ENCODE data around the gene MAGEF1.

MAGEF1 gene

DNA sequence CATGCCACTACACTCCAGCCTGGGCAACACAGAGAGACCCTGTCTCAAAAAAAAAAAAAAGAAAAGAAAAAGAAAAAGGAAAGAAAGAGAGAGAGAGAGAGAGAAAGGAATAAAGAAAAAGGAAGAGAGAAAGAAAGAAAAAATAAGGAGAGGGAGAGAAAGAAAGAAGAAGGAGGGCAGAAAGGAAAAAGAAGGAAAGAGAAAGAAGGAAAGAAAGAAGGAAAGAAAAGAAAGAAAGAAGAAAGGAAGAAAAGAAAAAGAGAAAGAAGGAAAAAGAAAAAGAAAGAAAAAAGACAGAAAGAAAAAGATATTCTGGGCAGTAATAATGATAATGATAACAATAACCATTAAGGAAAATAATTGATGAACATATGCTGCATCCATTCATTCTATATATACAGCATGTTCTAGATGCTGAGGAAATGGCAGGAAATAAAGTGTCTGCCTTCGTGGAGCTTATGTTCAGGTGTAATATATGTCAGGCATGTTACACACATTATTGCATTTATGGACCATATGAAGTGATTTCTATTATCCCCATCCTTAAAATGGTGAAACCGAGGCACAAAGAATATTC, 37.4 kb upstream of the MAGEF1 start:
- Histone ChIP-seq H3K4me3 (ENCODE audit: low read length) (no peak overlapping the region), H2AFZ (ENCODE audit: low read depth, low read length) (no peak overlapping the region), H3K9me3 (ENCODE audit: low read length) (no peaks in the 10 kb centered on the region), H3K36me3 (ENCODE audit: insufficient read depth, low read length) (no peaks in the 10 kb centered on the region), H3K27me3 (ENCODE audit: insufficient read depth, low read length) (peaks cover 6% of the 10 kb centered on the region), H3K4me1 (ENCODE audit: insufficient read depth, low read length) (no peaks in the 10 kb centered on the region)

DNA sequence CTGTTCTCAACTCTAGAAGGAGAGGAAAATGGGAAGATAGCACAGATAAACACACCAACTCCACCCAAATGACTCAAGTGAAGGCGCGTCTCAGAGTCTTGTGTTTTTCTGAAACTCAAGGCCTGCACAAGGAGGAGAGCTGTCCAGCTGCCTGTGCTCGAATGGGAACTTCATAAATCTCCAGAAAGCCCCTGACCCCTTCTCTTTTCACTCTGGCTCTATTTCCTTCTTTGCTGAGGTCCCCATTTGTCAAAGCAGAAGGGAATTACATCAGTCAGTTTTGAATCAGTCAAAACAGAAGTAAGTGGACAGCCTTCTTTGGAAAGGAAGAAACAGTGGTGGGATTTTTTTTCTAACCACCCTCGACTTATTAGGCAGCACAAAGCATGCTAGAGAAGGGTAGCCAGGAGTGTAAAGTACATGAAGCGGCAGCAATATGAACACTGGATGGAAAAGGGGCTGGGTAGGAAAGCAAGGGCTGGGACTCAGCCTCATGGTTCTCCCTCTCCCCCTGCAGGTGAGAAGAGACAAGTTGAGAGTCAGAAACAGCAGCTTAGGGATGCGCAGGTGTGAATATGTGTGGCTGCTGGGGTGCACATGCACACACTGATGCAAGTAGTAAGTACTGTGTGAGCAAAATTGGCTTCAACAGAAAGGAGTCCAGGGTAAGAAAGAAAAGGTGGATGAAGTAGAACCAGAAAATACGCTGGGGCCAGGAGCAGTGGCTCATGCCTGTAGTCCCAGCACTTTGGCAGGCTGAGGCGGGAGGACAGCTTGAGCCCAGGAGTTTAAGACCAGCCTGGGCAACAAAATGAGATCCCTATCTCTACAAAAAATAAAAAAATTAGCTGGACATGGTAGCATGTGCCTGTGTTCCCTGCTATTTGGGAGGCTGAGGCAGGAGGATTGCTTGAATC, 36.6 kb upstream of the MAGEF1 start:
- Histone ChIP-seq H3K4me1 (ENCODE audit: insufficient read depth, low read length) (no peaks in the 10 kb centered on the region), H2AFZ (ENCODE audit: low read depth, low read length) (no peak overlapping the region), H3K36me3 (ENCODE audit: insufficient read depth, low read length) (no peaks in the 10 kb centered on the region), H3K4me3 (ENCODE audit: low read length) (no peak overlapping the region), H3K9me3 (ENCODE audit: low read length) (no peaks in the 10 kb centered on the region), H3K27me3 (ENCODE audit: insufficient read depth, low read length) (peaks cover 6% of the 10 kb centered on the region)

DNA sequence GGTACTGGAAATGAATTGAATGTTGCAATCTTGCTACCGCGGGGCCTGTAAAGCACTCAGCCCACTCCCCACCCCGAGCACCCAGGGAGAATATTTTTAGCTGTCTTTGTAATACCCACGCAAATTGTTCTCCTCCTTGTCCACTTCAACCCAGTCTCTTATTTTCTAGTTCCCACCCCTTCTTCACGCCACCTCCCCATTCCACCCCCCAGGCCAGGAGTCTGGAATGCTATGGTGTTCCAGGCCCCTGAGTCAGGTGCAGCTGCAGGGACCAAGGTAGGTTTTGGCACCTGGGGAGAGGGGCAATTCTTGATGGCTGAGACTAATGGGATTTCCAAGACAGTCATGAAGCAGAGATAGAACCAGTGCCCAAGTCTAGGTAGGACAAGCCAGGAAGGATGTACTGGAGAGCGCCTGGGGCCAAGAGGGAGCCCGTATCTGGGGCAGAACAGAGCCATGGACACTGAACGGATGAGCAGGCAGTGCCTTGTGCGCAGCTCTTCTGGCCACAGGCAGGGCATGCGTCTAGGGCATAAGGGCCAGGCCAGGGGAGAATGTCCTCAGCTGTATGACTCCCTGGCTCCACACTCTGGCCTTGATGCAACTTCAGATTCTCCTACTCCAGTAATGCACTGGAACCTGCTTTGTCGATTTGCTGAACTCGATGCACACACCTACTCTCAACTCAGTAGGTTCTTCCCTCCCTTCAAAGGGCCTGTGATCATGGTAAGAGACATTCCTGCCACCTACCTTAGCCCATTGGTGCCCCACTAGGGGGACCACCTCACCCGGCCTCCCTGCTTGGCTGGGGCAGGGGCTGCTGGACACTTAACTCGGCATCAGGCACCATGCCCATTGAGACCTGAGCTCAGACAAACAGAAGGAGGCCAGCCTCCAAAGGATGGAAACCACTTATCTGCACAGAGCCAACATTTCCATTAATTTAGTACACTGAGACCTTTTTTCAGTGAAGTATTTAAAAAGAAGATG, 34.6 kb upstream of the MAGEF1 start:
- H3K36me3 ChIP-seq (ENCODE audit: insufficient read depth, low read length): no peaks in the 10 kb centered on the region
- H3K4me3 ChIP-seq (ENCODE audit: low read length): no peak overlapping the region
- no peaks in the 10 kb centered on the region for H3K9me3 ChIP-seq (ENCODE audit: low read length)
- H2AFZ ChIP-seq (ENCODE audit: low read depth, low read length): no peak overlapping the region
- peaks cover 5% of the 10 kb centered on the region for H3K4me1 ChIP-seq (ENCODE audit: insufficient read depth, low read length)
- peaks cover 6% of the 10 kb centered on the region for H3K27me3 ChIP-seq (ENCODE audit: insufficient read depth, low read length)

DNA sequence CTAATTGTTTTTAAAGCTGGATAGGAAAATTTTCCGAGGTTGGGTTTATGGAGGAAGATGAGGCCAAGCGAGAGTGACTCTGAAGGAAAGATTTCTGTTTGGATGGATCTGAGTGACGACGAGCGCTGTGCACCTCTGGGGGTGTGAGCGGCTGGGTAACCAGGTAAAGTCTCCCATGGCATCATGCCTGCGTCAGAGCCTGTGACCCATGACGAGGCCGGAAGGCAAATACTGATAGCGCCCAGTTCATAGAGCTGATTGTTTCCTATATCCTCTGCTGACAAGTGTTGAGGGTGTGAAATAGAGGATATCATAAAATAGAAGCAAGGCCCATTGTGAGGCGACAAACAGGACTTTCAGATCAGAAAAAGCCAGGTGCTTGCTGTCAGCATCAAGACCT, 33.7 kb upstream of the MAGEF1 start:
- Histone ChIP-seq H3K4me3 (ENCODE audit: low read length) (no peak overlapping the region), H3K36me3 (ENCODE audit: insufficient read depth, low read length) (no peaks in the 10 kb centered on the region), H3K27me3 (ENCODE audit: insufficient read depth, low read length) (peaks cover 11% of the 10 kb centered on the region), H3K4me1 (ENCODE audit: insufficient read depth, low read length) (peaks cover 5% of the 10 kb centered on the region), H2AFZ (ENCODE audit: low read depth, low read length) (no peak overlapping the region), H3K9me3 (ENCODE audit: low read length) (no peaks in the 10 kb centered on the region)

DNA sequence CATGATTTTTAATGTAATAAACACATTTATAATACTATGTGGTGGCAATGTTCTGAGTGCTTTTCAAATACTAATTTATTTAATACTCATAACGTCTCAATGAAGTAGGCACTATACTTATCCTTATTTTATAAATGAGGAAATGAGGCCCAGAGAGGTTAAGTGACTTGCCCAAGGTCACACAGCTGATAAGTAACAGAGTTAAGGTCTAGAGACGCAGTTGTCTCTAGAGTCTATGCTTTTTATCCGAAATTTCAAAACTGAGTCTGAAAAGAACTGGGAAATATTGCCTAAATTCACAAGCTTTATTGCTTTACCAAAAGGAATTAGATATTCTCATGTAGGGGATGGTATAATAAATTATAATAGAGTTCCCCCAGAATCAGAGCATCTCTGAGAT, 31.4 kb upstream of the MAGEF1 start:
- Histone ChIP-seq H3K9me3 (ENCODE audit: low read length) (no peaks in the 10 kb centered on the region), H2AFZ (ENCODE audit: low read depth, low read length) (no peak overlapping the region), H3K4me3 (ENCODE audit: low read length) (no peak overlapping the region), H3K27me3 (ENCODE audit: insufficient read depth, low read length) (peaks cover 5% of the 10 kb centered on the region), H3K36me3 (ENCODE audit: insufficient read depth, low read length) (no peaks in the 10 kb centered on the region), H3K4me1 (ENCODE audit: insufficient read depth, low read length) (peaks cover 5% of the 10 kb centered on the region)

DNA sequence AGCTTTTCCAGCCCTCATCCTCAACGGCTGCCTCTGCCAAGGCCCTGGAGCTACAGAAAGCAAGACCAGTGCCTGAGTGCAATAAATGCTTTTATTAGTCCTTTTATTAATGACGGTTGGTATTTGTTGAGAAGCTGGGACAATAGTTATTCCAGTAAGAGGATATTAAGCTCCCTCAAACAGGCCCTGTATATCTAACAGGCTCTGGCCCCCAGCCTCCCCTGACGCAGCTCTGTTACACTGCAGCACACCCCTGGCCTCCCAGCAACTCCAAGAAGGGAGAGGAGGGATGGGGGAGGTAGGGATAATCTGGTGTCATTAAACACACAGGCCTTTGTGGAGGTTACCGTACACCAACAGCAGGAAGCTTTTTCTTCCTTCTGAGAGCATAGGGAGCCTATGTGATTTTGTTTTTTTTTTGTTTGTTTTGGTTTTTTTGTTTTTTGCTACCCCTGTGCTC, 30.8 kb upstream of the MAGEF1 start:
- Histone ChIP-seq H3K27me3 (ENCODE audit: insufficient read depth, low read length) (peaks cover 5% of the 10 kb centered on the region), H3K4me3 (ENCODE audit: low read length) (no peak overlapping the region), H3K36me3 (ENCODE audit: insufficient read depth, low read length) (no peaks in the 10 kb centered on the region), H3K9me3 (ENCODE audit: low read length) (no peaks in the 10 kb centered on the region), H3K4me1 (ENCODE audit: insufficient read depth, low read length) (peaks cover 5% of the 10 kb centered on the region), H2AFZ (ENCODE audit: low read depth, low read length) (no peak overlapping the region)

DNA sequence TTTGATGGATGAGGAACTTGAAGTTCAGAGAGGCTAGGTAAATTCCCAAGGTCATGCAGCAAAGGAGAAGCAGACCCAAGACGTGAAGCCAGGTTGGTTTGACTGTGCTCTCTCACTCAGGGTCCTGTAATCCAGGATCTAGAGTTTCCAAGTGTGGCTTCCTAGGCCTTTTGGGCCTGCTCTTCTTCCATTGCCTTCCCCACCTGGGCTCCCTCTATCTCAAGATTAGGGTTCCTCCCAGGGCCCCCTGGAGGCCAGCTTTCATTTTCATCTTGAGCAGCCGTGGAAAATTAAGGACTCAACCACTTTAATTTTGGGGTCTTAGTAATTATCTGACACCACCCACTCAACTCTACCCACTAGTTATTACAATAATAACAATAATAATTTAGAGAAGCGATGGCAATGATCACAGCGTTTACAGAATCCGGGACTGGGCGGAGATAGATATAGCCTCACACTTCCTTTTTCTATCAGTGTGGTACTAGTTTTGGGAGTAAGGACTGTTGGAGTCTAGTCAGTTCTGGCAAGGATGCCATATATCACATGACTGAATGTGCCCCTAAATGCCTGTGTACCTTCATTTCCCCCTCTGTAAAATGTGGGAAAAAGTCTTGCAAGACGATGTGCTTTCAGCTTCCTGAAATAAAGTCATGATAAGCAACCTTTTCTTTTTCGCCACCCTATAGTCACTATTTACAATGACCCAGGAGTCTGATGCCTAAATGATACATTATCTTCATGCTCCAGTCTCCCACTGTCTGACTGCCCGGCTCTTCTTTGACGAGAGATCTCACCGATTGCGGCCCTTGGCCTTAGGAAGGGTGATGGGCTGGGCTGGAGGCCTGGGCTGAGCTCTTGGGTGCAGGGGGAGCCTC, 30.2 kb upstream of the MAGEF1 start:
- peaks cover 5% of the 10 kb centered on the region for H3K27me3 ChIP-seq (ENCODE audit: insufficient read depth, low read length)

DNA sequence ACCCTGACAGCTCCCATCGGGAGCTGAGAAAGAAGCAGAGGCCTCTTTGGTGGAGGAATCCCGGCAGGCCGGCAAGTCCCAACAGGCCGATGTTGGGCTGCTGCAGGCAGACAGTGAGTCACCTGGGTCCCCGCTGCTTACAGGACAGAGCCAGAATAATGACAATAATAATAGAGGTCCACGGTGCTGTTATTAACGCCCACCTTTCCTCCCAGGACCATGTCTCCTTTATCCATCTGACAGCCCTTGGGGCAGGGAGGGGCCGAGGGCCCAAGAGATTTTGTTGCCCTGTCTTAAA, 29.3 kb upstream of the MAGEF1 start:
- Histone ChIP-seq H3K27me3 (ENCODE audit: insufficient read depth, low read length) (peaks cover 5% of the 10 kb centered on the region), H3K36me3 (ENCODE audit: insufficient read depth, low read length) (no peaks in the 10 kb centered on the region), H3K9me3 (ENCODE audit: low read length) (no peaks in the 10 kb centered on the region), H2AFZ (ENCODE audit: low read depth, low read length) (no peak overlapping the region), H3K4me1 (ENCODE audit: insufficient read depth, low read length) (peaks cover 5% of the 10 kb centered on the region), H3K4me3 (ENCODE audit: low read length) (no peak overlapping the region)

More for the DNA sequence above, 30.2 kb upstream of the MAGEF1 start:
- no peaks in the 10 kb centered on the region for H3K9me3 ChIP-seq (ENCODE audit: low read length)
- H3K4me1 ChIP-seq (ENCODE audit: insufficient read depth, low read length): peaks cover 5% of the 10 kb centered on the region
- H3K36me3 ChIP-seq (ENCODE audit: insufficient read depth, low read length): no peaks in the 10 kb centered on the region
- no peak overlapping the region for H2AFZ ChIP-seq (ENCODE audit: low read depth, low read length)
- H3K4me3 ChIP-seq (ENCODE audit: low read length): no peak overlapping the region

DNA sequence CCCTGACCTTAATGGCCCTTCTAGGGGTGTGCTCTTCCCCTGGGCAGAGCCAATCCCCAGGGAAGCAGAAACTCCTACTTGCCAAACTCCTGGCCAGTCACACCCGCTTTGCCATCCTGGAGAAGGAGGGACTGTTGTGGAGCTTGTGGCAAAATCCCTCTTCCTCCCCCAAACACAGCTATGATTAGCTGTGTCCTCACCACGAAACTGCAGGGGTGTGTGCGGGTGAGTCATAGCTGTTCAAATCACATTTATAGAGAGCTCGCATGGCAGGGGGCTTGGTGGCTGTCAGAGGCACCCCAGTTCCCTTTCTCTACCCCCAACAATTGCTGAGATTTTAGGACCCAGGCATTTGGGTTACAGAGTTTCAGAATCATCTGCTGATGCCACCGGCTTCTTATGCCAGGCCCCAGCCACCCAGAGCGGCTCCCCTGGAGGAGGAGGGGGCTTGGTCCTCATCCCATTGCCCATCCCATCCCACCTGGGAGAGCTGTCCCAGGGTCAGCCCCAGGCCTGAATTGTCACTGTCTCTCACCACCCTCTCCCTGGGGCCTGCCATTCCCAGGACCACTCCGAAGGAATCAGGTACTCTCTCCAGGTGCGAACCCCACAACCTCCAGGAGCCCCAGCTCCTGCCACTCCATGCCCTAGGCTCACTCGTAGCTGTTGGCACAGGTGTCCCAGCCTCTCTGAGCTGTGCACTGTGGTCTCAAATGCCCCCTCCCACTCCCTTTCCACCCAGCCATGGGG, 28.8 kb upstream of the MAGEF1 start:
- no peak overlapping the region for H2AFZ ChIP-seq (ENCODE audit: low read depth, low read length)
- peaks cover 5% of the 10 kb centered on the region for H3K4me1 ChIP-seq (ENCODE audit: insufficient read depth, low read length)
- H3K9me3 ChIP-seq (ENCODE audit: low read length): no peaks in the 10 kb centered on the region
- no peak overlapping the region for H3K4me3 ChIP-seq (ENCODE audit: low read length)
- no peaks in the 10 kb centered on the region for H3K36me3 ChIP-seq (ENCODE audit: insufficient read depth, low read length)
- peaks cover 5% of the 10 kb centered on the region for H3K27me3 ChIP-seq (ENCODE audit: insufficient read depth, low read length)

DNA sequence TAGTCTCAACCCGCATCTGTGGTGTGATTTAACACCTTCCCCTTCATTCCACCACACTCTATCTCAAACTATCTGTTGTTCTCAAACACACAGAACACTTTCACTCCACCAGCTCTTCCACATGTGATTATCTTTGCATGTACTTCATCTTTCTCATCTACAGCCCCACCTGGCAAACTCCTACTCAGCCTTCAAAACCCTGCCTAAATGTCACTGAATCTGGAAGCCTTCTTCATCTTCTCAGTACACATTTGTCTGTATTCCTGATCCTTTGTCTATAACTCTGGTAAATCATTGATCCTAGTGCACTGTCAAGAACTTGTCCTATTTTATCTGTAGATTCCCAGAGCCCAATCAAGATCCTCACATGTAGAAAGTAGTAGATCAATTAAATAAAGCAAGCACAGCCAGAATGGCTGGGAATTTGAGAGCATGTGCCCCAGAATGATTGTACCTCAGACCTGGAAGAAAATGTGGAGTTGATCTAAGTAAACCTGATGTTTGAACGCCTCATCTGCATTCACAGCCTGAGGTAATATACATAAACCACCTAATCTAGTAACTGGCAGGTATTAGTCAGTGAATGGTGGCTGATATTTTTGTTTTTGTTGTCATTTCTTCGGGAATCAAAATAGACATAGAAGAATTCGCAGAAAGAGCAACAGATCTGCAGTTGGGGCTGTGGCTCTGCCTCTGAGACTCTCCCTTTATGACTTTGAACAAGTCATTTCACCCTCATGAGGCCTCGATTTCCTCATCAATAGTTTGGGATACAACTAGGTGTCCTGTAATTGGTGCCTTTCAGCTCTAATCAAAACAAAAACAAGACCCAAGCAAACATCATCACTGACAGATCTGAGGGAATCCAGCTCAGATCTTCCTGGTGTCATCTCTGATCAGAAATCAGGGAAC, 28.0 kb upstream of the MAGEF1 start:
- Histone ChIP-seq H3K4me1 (ENCODE audit: insufficient read depth, low read length) (peaks cover 5% of the 10 kb centered on the region), H3K27me3 (ENCODE audit: insufficient read depth, low read length) (peaks cover 5% of the 10 kb centered on the region), H2AFZ (ENCODE audit: low read depth, low read length) (no peak overlapping the region), H3K36me3 (ENCODE audit: insufficient read depth, low read length) (no peaks in the 10 kb centered on the region), H3K9me3 (ENCODE audit: low read length) (no peaks in the 10 kb centered on the region), H3K4me3 (ENCODE audit: low read length) (no peak overlapping the region)

DNA sequence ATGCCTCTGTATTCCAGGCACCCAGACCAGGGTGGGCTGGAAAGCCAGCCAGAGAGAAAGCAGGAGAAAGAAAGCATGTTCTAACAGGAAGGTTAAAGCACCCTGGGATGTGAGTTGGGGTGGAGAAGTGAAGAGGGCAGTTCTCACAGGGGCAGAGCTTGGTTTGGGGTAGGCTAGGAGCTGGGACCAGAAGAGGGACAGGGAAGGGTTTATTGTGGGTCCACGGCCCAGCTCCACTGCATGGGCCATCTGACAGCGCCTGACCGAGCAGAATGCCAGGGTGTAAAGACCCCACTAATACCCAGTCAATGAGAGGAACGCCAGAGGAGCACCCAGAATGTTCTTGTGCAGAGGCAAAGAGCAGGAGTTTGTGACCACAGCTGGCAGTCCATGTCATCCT, 27.1 kb upstream of the MAGEF1 start:
- Histone ChIP-seq H3K27me3 (ENCODE audit: insufficient read depth, low read length) (peaks cover 5% of the 10 kb centered on the region), H3K4me3 (ENCODE audit: low read length) (no peak overlapping the region), H3K4me1 (ENCODE audit: insufficient read depth, low read length) (peaks cover 5% of the 10 kb centered on the region), H2AFZ (ENCODE audit: low read depth, low read length) (no peak overlapping the region), H3K36me3 (ENCODE audit: insufficient read depth, low read length) (no peaks in the 10 kb centered on the region), H3K9me3 (ENCODE audit: low read length) (no peaks in the 10 kb centered on the region)

Measured in neuron (in vitro differentiated cells).